Progenitor cell of endocrine pancreas (in vitro differentiated cells): Measurements from ENCODE around the gene ABCA1. TPM values are rescaled to one million over a fixed set of nuclear protein-coding genes. Genes with fewer than 3 reads are reported as not detected.
A peak's percentile ranks its signal among the peaks of the same experiment; 100 is the strongest.

ENCODE experiments used
- DNase-seq: peaks from one replicate; pipeline ENCODE4 v3.0.0; 2021; ENCODE audit warnings: low spot score; ENCODE audit not compliant: unreplicated experiment
- H3K27ac Mint-ChIP-seq: 2 replicates; pipeline ENCODE4 v1.8.0; 2021; ENCODE audit warnings: mild to moderate bottlenecking, moderate library complexity, mixed read lengths
- H3K27me3 Mint-ChIP-seq: 2 replicates; pipeline ENCODE4 v1.8.0; 2021; ENCODE audit warnings: mixed read lengths
- H3K36me3 Mint-ChIP-seq: 2 replicates; pipeline ENCODE4 v1.8.0; 2022; ENCODE audit warnings: mixed read lengths; ENCODE audit not compliant: insufficient read depth
- H3K4me1 Mint-ChIP-seq: 2 replicates; pipeline ENCODE4 v1.8.0; 2021; ENCODE audit warnings: low read depth, mixed read lengths
- H3K4me3 Mint-ChIP-seq: 2 replicates; pipeline ENCODE4 v1.8.0; 2021; ENCODE audit warnings: low read depth, mild to moderate bottlenecking, moderate library complexity, mixed read lengths
- H3K9me3 Mint-ChIP-seq: 2 replicates; pipeline ENCODE4 v1.8.0; 2021; ENCODE audit warnings: low read depth, mixed read lengths
- total RNA-seq: library from RNA; stranded (reverse); gene quantifications from 2 replicates; pipeline ENCODE4 v1.2.1, GENCODE V29; 2021
- TF ChIP-seq, protein P1 (sequence below): fragments of 200-600 bp; sonication (generic); IDR thresholded peaks from one replicate; pipeline ENCODE4 v1.5.0; 2021; ENCODE audit warnings: antibody characterized with exemption, mild to moderate bottlenecking; ENCODE audit not compliant: unreplicated experiment

Gene ABCA1
- total RNA-seq, 1 donor from 2014 or later, result 41.1 TPM

GRCh38 chr9:104738452-104738851 is 189.5 kb downstream of the ABCA1 start:
- Mint-ChIP-seq H3K4me1 (peaks cover 18% of the 10 kb centered on the region), H3K4me3 (no peak overlapping the region), H3K27me3 (no peaks in the 10 kb centered on the region), H3K27ac (peak overlapping the region; percentile 53), H3K9me3 (peaks cover 10% of the 10 kb centered on the region), H3K36me3 (no peaks in the 10 kb centered on the region)
- TF ChIP-seq, protein P1, sequence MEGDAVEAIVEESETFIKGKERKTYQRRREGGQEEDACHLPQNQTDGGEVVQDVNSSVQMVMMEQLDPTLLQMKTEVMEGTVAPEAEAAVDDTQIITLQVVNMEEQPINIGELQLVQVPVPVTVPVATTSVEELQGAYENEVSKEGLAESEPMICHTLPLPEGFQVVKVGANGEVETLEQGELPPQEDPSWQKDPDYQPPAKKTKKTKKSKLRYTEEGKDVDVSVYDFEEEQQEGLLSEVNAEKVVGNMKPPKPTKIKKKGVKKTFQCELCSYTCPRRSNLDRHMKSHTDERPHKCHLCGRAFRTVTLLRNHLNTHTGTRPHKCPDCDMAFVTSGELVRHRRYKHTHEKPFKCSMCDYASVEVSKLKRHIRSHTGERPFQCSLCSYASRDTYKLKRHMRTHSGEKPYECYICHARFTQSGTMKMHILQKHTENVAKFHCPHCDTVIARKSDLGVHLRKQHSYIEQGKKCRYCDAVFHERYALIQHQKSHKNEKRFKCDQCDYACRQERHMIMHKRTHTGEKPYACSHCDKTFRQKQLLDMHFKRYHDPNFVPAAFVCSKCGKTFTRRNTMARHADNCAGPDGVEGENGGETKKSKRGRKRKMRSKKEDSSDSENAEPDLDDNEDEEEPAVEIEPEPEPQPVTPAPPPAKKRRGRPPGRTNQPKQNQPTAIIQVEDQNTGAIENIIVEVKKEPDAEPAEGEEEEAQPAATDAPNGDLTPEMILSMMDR, result no peak
- no peak for DNase-seq

Other genes starting within 250 kb of the ABCA1 start
- gene OR13D1, start 233.6 kb downstream of the ABCA1 start, total RNA-seq, result not detected in 2 replicates
- 25.1 and 26.4 TPM in 2 replicates for gene NIPSNAP3A, start 180.5 kb downstream of the ABCA1 start, total RNA-seq
- gene NIPSNAP3B, start 164.0 kb downstream of the ABCA1 start, total RNA-seq, result 5.5 and 7.8 TPM in 2 replicates